ENCODE data around the gene INPP5A.

INPP5A gene

DNA sequence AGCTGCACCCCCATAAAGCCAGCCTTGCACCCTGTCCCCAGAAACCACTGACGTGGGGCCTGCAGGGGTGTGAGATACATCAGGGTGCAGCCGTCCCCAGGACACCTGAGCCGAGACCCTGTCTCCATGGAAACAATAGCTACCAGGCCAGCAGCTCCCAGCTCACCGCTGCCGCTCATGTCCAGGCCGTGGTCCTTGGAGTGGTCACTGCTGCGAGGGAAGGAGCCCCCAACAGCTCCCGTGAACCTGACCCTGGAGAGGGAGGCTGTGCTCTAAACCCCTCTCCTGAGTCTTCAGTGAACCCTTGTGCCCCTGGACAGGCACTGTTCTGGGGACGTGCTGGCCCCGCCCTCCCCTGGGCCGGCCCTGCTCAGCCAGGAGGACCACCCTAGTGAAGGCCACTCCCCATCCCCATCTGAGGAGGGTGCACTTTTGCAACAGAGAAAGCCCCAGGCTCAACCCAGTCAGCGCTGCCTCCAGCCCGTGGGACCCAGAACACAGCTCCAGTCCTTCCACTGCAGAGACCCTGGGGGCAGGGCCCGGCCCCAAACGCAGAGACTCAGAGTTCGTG is 19.6 kb upstream of the INPP5A start:
- no peak for DNase-seq (ENCODE audit: low read depth in 2 of 2, low spot score in 1 of 2)

DNA sequence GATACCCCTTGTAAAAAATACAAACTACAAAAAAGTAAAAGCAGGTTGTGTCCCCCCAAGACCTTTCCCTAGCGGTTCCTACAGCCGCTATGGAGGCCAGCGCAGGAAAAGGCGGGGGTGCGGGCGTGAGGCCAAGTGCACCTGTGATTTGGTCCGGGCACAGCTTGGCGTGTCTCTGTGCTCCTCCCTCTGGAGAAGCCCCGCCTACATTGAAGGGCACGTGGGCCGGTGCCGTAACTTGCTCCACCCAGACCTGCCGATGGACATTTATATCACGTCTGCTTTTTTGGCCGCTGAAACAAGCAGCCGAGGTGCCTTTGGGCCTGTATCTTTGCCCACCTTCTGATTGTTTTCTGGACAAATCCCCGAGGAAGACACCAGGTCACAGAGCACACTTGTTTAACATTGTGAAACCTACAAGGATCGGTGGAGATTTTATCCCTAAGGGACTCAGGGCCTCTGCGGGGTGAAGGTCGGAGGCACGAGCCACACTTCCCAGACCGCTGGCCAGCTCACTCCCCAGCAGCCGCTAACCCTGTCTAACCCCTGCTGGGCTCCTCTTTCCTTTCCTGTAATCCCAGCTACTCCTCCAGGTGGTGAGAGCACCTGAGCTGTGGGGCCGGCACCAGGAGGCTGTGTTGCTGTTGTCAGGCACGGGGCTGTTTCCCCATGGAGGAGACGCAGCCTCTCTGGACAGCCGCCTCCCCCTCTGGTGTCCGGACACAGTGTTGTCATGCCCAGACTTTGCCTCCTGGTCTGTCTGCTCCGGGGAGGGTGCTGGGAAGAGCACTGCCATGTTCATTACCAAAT is 18.8 kb upstream of the INPP5A start:
- DNase-seq (ENCODE audit: low read depth in 2 of 2, low spot score in 1 of 2) = no peak

DNA sequence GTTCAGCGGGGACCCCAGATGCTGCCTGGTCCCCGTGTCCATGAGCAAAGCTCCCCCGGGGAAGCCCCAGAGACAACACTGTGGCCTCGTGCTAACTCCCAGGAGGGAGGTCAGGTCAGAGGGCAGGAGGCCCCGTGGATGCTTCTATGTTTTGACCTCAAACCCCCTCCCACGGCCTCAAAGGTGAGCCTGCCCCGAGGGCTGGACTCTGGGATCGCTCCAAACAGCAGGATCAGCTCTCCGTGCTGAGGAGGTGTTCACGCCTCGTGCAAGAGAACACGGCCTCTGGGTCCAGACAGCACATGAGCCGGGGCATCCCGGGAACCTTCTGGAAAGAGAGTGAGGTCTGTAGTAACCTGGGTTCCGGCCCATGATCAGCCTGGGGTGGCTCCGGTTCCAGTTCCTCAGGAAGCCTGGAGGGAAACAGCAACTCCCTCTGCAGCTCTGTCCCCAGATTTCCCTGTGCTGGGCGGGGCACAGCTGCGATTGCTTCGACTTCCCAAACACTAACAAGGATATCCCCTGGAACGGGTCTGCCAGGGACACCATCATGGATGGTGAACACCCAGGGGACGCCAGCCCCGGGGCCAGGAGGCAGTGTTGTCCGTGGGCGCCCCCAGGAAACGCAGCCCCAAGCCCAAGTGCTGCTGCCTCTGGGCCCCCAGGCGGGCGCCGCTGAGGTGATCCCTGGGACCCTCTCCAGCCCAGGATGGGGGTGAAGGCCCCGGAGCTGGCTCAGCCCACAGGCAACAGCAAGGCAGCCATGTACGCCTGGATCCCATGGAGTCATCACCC is 18.0 kb upstream of the INPP5A start:
- no peak for DNase-seq (ENCODE audit: low read depth in 2 of 2, low spot score in 1 of 2)

DNA sequence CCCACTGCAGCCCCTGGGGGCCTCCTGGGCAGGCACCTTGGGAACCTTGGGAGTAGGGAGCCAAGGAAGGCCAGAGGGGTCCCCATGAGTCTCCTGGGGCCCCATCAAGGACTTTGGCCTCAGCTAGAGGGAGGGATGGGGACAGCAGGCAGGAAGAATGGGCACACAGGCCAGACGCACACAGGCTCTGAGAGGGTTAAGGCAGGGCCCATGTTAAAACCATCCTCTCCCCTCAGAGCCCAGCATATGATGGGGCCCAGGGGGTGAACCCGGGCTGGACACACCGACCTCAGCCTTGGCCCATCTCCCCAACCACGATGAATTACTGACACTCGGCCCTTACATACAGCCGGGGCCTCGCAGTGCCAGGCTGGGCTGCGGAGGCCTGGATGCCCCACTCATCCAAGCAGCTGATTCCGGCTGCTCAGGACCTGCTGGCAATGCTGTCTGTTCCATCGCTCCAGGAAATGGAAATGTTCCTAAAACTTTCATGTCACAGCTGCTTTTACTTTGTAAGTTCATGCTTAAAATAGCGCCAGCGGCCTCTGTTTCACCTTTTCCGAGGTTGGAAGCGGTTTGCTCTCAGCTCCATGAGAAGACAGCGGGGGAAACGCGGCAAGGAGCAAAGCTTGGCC is 17.3 kb upstream of the INPP5A start:
- DNase-seq (ENCODE audit: low read depth in 2 of 2, low spot score in 1 of 2) = no peak

DNA sequence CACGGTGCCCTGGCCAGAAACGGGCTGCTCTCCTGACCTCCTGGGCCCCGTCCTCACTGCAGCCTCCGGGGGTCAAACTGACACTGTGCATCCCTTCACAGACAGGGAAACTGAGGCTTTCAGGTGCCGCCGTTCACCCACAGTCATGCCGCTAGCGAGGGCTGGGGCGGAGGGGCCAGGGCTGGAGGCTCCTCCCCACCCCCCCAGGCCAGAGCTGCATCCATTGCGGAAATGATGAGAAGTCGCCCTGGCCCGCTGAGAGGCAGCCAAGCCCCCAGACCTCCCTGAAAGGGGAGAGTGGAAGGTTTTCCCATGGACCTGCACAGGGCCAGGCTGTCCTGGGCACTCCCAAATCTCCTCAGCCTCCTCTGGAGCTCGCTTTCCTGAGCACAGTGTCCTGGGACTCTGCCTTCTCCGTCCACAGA is 16.5 kb upstream of the INPP5A start:
- no peak for DNase-seq (ENCODE audit: low read depth in 2 of 2, low spot score in 1 of 2)

DNA sequence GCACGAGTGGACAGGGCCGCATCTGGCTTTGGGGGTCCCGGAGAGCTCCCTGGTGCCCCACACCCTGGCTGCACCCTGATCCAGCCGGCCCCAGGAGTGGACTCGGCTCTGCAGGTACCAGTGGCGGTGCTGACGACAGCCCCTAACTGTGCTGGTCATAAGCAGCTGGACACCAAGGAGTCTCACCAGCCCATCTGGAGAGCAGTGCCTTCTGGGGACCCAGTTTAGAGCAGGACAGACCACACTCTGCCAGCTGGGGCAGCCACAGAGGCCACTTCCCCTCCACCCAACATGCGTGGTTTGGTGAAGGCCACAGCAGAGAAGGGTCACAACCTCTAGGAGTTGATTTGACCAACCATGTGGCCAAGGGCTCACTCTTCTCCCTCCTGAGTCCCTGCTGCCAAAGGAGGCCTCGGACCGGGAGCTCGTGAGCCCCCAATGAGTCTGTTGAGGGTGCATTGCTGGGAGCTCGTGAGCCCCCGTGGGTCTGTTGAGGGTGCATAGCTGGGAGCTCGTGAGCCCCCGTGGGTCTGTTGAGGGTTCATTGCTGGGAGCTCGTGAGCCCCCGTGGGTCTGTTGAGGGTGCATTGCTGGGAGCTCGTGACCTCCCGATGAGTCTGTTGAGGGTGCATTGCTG is 16.0 kb upstream of the INPP5A start:
- no peak for DNase-seq (ENCODE audit: low read depth in 2 of 2, low spot score in 1 of 2)

DNA sequence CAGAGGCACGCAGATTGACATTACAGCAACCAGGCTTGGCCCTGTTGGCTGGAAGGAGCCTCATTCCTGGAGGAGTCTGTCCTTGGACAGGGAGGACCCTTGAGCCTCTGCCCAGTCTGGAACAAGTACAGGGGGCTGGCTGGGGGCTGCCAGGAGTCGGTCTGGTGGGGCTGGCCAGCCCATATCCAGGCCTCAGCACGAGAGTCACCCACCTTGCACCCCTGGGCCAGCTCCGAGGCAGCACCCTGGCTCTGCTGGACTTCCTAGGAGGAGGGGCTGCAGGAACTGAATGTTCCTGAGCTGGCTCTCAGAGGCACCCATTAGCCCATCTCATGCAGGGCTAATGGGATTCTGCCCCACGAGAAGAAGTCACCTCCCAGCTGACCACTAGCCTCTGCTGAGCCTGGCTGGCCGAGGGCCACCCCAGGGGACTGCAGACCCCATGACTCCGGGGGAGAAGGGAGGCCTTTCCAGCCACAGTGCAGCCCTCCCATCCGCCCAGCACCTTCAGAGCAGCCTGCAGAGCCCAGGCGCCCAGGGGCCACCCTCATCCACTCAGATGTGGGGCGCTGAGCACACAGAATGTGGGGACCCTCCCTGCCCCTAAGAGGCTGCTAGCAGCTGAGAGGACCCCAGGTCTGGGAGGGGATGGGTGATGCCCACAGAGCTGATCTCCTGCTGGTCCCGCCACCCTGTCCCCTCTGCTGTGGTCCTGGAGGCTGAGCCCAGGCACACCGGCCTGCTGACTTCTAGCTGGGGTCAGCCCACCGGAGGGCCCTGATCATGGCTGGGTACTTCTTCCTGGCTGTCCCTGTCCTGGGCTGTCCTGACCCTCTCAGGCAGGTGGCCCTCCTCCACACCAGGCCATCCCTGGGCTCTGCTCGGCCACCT is 14.8 kb upstream of the INPP5A start:
- DNase-seq (ENCODE audit: low read depth in 2 of 2, low spot score in 1 of 2) = no peak

DNA sequence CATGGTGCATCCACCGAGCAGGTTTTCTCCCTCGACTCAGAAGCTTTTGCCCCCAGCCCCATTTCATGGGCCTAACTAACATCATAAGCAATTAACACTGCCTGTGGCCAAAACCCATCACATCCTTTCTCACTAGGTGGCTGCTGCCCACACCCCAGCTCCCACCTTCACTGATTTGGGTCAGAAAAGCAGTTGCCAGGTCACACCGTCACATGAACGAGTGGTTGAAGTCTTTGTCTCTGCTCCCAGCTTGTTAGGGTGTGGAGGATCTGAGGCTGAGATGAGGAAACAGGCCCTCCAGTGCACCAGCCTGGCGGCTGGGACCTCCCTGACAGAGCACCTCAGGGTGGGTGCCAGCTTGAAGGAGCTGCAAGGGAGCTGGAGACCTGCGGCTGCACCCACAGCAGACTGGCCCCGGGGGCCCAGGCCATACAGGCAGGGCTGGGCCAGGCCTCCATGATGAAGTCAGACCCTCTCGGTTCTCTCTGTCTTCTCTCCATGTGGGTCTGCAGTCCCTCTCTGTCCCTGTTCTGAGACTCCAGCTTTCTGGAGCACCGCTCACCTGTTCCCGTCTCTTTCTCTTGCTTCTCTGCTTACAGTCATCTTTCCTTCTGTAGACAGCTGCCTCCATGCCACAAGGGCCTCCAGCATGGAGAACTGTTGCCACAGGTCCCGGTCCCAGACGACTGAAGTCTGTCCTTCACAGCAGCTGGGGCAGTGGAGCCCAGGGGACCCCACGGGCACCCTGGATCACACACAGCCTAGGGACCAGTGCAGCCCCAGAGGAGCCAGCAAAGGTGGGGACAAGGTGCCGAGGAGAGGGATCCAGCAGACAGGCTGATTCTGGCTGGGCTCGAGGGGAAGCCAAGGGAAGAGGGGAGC is 13.8 kb upstream of the INPP5A start:
- DNase-seq (ENCODE audit: low read depth in 2 of 2, low spot score in 1 of 2) = no peak

DNA sequence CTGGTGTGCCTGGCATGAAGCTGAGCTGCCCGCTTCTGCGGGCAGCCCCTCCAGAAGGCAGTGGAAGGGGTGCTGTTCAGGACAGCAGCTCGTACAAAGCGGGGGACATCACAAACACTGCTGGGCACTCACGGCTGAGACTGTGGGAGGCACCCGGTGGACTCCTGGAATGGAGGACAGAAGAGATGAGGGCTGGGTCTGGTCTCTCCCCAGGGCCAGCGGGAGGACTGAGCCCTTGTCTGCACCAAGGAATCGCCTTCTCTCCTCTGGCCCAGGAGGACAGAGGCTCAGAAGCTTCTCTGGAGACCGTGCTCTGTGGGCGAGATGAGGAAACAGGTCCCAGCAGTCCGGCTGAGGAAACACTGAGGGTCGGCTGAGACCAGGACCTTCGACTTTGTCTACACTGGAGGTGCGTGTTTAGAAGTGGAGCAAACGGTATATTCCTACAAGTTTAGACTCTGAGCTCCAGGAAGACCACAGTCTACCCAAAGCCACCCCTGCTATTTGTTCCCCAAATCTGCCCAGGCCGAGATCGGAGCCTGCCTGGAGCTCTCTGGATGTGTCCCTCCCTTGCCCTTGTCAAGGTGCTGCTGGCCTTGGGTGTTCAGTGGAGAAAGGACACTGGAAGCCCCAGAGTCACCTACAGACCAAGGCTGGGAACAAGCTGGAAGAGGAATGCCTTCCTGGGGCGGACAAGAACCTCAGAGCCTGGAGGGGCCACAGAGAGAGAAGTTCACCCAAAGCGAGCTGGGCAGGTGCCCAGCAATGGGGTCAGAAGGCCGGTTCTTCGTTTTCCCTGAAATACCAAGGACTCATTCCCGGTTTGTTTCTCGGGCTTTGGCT is 12.9 kb upstream of the INPP5A start:
- no peak for DNase-seq (ENCODE audit: low read depth in 2 of 2, low spot score in 1 of 2)

DNA sequence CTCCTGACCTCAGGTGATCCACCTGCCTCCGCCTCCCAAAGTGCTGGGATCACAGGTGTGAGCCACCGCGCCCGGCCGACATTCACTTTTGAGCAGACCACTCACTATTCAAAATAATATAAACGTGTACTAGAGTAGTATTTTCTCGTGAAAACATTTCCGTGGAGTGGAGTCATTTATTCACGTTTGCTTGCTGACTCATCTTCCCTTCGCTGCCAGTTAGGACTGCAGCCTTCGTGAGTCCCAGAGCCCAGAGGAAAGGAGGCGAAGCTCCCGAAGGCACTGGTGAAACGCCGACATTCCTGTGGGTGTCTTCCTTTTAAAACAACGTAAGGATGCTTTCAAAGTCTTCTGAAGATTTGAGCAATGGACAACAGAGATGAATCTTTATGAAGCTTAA is 10.9 kb upstream of the INPP5A start:
- DNase-seq (ENCODE audit: low read depth in 2 of 2, low spot score in 1 of 2) = no peak

DNA sequence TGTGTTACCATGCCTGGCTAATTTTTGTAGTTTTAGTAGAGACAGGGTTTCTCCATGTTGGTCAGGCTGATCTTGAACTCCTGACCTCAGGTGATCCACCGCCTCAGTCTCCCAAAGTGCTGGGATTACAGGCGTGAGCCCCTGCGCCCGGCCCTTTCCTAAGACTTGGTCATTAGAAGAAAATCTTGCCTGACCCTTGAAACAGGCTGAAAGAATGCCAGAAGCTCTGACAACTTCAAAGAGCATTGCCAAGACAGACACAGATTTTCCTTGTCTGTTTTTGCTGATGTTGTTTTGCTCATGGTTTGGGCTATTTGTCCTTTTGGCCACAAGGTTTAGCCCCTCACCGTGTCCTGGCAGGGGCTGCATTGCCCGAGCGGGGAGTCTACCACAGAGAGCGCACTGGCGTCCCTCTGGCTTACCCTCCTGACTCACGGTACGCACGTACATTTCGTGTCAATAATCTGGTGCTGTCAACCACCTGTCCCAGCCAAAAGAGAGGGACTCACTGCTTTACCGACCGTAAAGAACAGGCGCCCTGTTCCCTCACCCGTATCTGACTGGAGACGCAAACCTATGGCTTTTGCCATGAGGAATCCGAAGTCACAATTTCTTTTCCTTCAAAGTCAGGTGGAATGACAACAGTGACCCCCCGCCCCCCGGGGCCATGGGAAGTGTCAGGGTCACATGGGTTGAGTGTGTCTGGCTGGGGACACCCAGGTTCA is 10.1 kb upstream of the INPP5A start:
- DNase-seq (ENCODE audit: low read depth in 2 of 2, low spot score in 1 of 2) = no peak

DNA sequence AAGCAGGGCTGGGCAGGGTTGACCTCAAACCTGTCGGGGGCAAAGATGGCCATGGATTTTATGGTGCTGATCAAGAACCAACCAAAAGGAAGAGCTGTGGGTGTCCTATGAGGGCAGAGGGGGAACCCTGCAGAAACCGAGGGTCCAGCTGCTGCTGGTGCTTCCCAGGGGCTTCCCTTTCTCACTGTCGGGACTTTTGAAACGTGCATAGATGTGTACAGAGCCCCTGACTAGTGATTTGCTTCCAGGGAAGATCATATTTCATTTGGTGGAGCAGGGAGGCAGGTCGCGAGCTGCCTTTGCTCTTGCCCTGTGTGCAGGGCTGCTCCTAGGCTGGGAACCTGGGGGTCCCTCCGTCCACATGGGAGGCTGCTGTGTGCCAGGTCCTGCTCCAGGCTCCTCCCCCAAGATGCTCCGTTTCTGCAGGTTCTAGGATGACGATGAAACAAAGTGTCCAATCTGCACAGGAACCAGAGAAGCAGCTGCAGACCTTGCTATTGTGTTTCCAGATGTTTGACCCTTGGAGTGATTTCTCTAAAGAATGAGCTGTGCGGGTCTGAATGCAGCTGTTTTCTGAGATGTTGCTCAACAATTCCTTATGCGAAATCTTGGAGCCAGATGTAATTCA is 9.4 kb upstream of the INPP5A start:
- no peak for DNase-seq (ENCODE audit: low read depth in 2 of 2, low spot score in 1 of 2)

DNA sequence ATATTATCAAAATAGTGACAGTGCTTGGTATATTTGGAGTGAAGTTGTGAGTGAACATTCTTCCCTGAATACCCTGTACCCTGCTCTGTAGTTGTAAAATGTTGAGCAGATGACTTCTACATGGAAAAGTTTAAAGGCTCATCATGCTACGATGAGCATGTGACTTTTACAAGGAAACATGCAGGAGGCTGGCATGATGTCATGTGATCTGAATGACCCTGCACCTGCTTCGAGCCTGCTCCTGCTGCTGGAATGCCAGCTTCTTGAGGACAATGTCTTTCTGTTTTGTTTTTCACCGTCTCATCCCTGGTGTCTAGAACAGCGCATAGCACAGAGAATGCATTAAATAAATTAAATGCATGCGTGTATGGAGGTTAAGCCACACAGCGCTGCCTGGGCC is 5.4 kb upstream of the INPP5A start:
- no peak for DNase-seq (ENCODE audit: low read depth in 2 of 2, low spot score in 1 of 2)

DNA sequence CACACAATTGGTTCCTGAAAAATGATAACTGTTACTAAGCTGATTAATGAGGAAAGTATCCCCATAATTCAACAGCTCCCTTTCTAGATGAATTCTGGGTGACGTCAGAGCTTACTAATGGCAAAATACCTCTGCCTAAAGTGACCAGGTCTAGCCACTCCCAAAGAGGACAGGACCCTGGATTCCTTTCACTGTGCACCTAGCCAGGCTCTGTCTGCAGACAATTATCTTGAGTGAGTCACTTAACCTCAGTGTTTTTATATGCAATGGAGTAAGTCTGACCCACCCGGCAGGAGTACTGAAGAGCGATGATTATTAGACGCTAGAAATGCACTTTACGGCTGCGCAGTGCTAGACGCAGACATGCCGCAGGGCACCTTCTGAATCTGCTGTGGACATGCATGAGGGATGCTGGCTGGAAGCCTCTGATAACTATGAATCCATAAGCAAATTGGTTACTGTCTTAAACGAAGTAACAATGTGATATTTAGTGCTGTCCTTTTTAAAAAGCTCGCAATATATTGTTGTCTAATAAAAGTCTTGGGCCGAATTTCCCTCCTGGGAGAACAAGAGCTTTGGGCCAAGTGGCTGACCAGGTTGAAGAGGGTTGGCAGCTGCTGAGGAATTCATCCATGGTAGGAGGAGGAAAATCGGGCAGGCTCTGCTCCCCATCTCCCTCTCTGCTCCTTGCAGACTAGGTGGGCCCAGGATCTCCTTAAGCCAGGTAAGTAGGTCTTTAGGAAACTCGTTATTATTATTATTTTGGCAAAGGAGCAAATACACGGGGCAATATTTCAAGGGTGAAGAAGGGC is 4.6 kb upstream of the INPP5A start:
- no peak for DNase-seq (ENCODE audit: low read depth in 2 of 2, low spot score in 1 of 2)

DNA sequence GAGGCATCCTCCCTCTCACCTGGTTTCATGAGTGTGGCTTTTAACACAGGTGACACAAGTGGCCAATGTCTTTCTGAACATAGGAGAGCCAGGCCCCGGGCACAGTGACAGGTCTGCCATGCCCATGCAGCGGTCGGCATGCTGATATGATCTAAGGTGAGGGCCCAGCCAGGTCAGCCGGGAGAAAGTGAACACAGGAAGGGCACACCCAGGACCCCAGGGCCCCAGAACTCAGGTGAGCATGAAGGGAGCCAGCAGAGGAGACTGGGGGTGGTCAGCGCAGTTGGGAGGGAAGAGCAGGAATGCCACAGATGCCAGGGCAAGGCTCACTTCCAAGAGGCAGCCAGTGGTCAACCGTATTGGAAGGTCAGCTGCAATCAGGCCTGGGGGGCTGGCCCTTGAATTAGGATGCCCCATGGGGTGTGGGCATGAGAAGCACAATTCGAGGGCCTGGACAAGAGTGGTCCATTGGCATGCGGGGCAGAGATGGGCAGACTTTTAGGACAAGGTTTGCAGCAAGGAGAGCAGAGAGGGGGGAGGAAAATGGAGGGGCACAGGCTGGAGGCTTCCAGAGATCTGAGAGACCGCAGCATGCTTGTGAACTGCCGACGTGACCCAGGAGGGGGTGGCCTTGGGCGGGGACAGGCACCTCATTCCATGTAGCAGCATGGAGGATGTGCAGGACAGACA is 3.9 kb upstream of the INPP5A start:
- DNase-seq (ENCODE audit: low read depth in 2 of 2, low spot score in 1 of 2) = no peak

Measured in stimulated activated CD8-positive, alpha-beta memory T cell treated with anti-CD3 and anti-CD28 coated beads, Interleukin-4, amount 100 ng/mL, for 4 hours (primary cell).